ENCODE data around the gene NOTCH3.
A peak's percentile ranks its signal among the peaks of the same experiment; 100 is the strongest.

Gene NOTCH3

GRCh38 chr19:15159251-15159650, 41.5 kb downstream of the NOTCH3 start:
- DNase-seq: no peak

- no peak for DNase-seq
Observed at GRCh38 chr19:15156391-15156790, 44.4 kb downstream of the NOTCH3 start.

GRCh38 chr19:15155296-15155695, 45.5 kb downstream of the NOTCH3 start:
- no peak for DNase-seq

GRCh38 chr19:15154002-15154612, 46.7 kb downstream of the NOTCH3 start:
- DNase-seq: no peak

GRCh38 chr19:15149737-15150136, 51.1 kb downstream of the NOTCH3 start:
- DNase-seq: no peak

- DNase-seq: no peak
Observed at GRCh38 chr19:15147090-15147489, 53.7 kb downstream of the NOTCH3 start.

- DNase-seq: no peak
Observed at GRCh38 chr19:15144046-15144646, 56.6 kb downstream of the NOTCH3 start.

- no peak for DNase-seq
Observed at GRCh38 chr19:15142313-15142712, 58.5 kb downstream of the NOTCH3 start.

GRCh38 chr19:15141143-15141542, 59.7 kb downstream of the NOTCH3 start:
- DNase-seq: no peak

- no peak for DNase-seq
Observed at GRCh38 chr19:15138427-15138826, 62.4 kb downstream of the NOTCH3 start.

GRCh38 chr19:15137777-15138176, 63.0 kb downstream of the NOTCH3 start:
- DNase-seq: no peak

- no peak for DNase-seq
Observed at GRCh38 chr19:15136234-15136954, 64.4 kb downstream of the NOTCH3 start.

GRCh38 chr19:15129856-15130585, 70.8 kb downstream of the NOTCH3 start:
- no peak for DNase-seq

- no peak for DNase-seq
Observed at GRCh38 chr19:15128162-15128770, 72.5 kb downstream of the NOTCH3 start.

GRCh38 chr19:15126131-15126910, 74.5 kb downstream of the NOTCH3 start:
- no peak for DNase-seq

GRCh38 chr19:15125232-15126067, 75.3 kb downstream of the NOTCH3 start:
- peak; percentile 93 for DNase-seq

- peak; percentile 5 for DNase-seq
Observed at GRCh38 chr19:15124572-15125231, 76.1 kb downstream of the NOTCH3 start.

- DNase-seq: no peak
Observed at GRCh38 chr19:15123900-15124299, 76.9 kb downstream of the NOTCH3 start.

- DNase-seq: no peak
Observed at GRCh38 chr19:15123031-15123890, 77.5 kb downstream of the NOTCH3 start.

Measured in activated effector memory CD4-positive, alpha-beta T cell treated with Interleukin-2 at 50 U/mL for 16 hours (primary cell).